K562 (cell line): ENCODE results near the gene ATP2A1. TPM values are rescaled to one million over a fixed set of nuclear protein-coding genes. Genes with fewer than 3 reads are reported as not detected.

Experiments
- CEBPZ ChIP-seq: fragments of 150-350 bp; IDR thresholded peaks from 2 replicates; pipeline ENCODE4 v1.6.1; 2014; ENCODE audit warnings: low read depth, mild to moderate bottlenecking, low read length, borderline replicate concordance
- E2F1 ChIP-seq: sonication (generic); formaldehyde crosslinking; IDR thresholded peaks from 2 replicates; pipeline ENCODE4 v1.8.1; 2023; ENCODE audit warnings: mild to moderate bottlenecking, missing genetic modification reagents, moderate library complexity
- ERF ChIP-seq: fragments of 450-650 bp; formaldehyde crosslinking; IDR thresholded peaks from 2 replicates; pipeline ENCODE4 v1.4.0; 2020; ENCODE audit warnings: mild to moderate bottlenecking, mixed read lengths
- KLF13 ChIP-seq: fragments of 450-650 bp; IDR thresholded peaks from 2 replicates; pipeline ENCODE4 v1.6.1; 2016; ENCODE audit warnings: missing genetic modification characterization, low read depth, mild to moderate bottlenecking, missing compliant biosample characterization, moderate library complexity, borderline replicate concordance
- MEIS2 ChIP-seq: fragments of 450-650 bp; IDR thresholded peaks from 2 replicates; pipeline ENCODE4 v1.6.1; 2014; ENCODE audit warnings: mild to moderate bottlenecking; ENCODE audit not compliant: partially characterized antibody
- PHF8 ChIP-seq: fragments of 200-600 bp; sonication (generic); IDR thresholded peaks from 2 replicates; pipeline ENCODE4 v1.6.1; 2012; ENCODE audit warnings: mixed run types, mild to moderate bottlenecking, inconsistent platforms, low read length, moderate library complexity, borderline replicate concordance
- SMARCA4 ChIP-seq: fragments of 450-650 bp; IDR thresholded peaks from 2 replicates; pipeline ENCODE4 v1.6.1; 2016
- ZNF518B ChIP-seq: fragments of 250-450 bp; sonication (Bioruptor Pico); IDR thresholded peaks from 2 replicates; pipeline ENCODE4 v1.5.0; 2021; ENCODE audit warnings: mild to moderate bottlenecking, moderate library complexity
- ZNF764 ChIP-seq: fragments of 250-450 bp; sonication (Bioruptor Pico); IDR thresholded peaks from 2 replicates; pipeline ENCODE4 v1.4.0; 2020; ENCODE audit warnings: low read depth, mild to moderate bottlenecking, moderate library complexity
- polyA plus RNA-seq, 8 experiments: library from polyadenylated mRNA; depleted of rRNA in 4 of 8; stranded (reverse) in 5 of 8; unstranded in 3 of 8; fragments of >200 nt; fragmentation: Nextera tagmentation in 2 of 8; fragmentation: Illumina TruSeq in 1 of 8; extraction: Ambion mirVana in 2 of 8; extraction: Trizol in 1 of 8; gene quantifications; 2 replicates each; pipeline versions ENCODE4 v1.2.1 to v1.2.3, GENCODE V29; 2011 to 2014; ENCODE audit warnings: inconsistent platforms in 1 of 8, missing spikeins in 1 of 8
- total RNA-seq, 7 experiments: library from RNA; depleted of rRNA in 6 of 7; stranded (reverse); fragments of >200 nt in 6 of 7; fragmentation: Illumina TruSeq in 2 of 7; extraction: Trizol in 2 of 7; gene quantifications; 2 replicates each; pipeline versions ENCODE4 v1.2.1 to v1.2.3, GENCODE V29; 2011 to 2021; ENCODE audit warnings: low replicate concordance in 1 of 7
- TF ChIP-seq, protein P1 (sequence below): fragments of 450-650 bp; IDR thresholded peaks from 2 replicates; pipeline ENCODE4 v1.6.1; 2016; ENCODE audit warnings: low read depth

Gene ATP2A1
- total and polyA plus RNA-seq, 9 of the 15 experiments (the other 6 are each of a cell fraction or from before 2014, with no cell fraction given): 0.25 to 2.6 (median 0.65) TPM

- TF ChIP-seq, protein P1, sequence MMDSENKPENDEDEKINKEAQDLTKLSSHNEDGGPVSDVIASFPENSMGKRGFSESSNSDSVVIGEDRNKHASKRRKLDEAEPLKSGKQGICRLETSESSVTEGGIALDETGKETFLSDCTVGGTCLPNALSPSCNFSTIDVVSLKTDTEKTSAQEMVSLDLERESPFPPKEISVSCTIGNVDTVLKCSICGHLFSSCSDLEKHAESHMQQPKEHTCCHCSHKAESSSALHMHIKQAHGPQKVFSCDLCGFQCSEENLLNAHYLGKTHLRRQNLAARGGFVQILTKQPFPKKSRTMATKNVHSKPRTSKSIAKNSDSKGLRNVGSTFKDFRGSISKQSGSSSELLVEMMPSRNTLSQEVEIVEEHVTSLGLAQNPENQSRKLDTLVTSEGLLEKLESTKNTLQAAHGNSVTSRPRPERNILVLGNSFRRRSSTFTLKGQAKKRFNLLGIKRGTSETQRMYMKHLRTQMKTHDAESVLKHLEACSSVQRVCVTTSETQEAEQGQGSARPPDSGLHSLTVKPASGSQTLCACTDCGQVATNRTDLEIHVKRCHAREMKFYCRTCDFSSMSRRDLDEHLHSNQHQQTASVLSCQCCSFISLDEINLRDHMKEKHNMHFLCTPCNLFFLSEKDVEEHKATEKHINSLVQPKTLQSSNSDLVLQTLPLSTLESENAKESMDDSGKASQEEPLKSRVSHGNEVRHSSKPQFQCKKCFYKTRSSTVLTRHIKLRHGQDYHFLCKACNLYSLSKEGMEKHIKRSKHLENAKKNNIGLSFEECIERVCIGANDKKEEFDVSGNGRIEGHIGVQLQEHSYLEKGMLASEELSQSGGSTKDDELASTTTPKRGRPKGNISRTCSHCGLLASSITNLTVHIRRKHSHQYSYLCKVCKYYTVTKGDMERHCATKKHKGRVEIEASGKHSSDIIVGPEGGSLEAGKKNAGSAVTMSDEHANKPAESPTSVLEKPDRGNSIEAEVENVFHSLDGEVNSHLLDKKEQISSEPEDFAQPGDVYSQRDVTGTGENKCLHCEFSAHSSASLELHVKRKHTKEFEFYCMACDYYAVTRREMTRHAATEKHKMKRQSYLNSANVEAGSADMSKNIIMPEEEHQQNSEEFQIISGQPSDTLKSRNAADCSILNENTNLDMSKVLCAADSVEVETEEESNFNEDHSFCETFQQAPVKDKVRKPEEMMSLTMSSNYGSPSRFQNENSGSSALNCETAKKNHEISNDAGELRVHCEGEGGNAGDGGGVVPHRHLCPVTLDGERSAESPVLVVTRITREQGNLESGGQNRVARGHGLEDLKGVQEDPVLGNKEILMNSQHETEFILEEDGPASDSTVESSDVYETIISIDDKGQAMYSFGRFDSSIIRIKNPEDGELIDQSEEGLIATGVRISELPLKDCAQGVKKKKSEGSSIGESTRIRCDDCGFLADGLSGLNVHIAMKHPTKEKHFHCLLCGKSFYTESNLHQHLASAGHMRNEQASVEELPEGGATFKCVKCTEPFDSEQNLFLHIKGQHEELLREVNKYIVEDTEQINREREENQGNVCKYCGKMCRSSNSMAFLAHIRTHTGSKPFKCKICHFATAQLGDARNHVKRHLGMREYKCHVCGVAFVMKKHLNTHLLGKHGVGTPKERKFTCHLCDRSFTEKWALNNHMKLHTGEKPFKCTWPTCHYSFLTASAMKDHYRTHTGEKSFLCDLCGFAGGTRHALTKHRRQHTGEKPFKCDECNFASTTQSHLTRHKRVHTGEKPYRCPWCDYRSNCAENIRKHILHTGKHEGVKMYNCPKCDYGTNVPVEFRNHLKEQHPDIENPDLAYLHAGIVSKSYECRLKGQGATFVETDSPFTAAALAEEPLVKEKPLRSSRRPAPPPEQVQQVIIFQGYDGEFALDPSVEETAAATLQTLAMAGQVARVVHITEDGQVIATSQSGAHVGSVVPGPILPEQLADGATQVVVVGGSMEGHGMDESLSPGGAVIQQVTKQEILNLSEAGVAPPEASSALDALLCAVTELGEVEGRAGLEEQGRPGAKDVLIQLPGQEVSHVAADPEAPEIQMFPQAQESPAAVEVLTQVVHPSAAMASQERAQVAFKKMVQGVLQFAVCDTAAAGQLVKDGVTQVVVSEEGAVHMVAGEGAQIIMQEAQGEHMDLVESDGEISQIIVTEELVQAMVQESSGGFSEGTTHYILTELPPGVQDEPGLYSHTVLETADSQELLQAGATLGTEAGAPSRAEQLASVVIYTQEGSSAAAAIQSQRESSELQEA: no peak
- TF ChIP-seq ERF (CRISPR knock-in tag) (no peak), CEBPZ (no peak), SMARCA4 (peak; percentile 44; the same call in 1 of the 2 replicates), E2F1 (no peak), ZNF764 (no peak), PHF8 (no peak), ZNF518B (CRISPR knock-in tag) (no peak), KLF13 (tag) (no peak), MEIS2 (peak; percentile 13)
These were observed 57.1 kb downstream of the ATP2A1 start (continued) for GRCh38 chr16:28935346-28935745.
